Measurements from ENCODE around the gene CELA3A. TPM values are rescaled to one million over a fixed set of nuclear protein-coding genes. Genes with fewer than 3 reads are reported as not detected.
"Not testable (repeated sequence)": the region's sequence is repeated elsewhere in the genome, so short reads cannot be mapped to it uniquely, and the experiment has no call there.

CELA3A gene
- polyA plus RNA-seq, 2 donors: 0.47 to 2.6 TPM

DNA sequence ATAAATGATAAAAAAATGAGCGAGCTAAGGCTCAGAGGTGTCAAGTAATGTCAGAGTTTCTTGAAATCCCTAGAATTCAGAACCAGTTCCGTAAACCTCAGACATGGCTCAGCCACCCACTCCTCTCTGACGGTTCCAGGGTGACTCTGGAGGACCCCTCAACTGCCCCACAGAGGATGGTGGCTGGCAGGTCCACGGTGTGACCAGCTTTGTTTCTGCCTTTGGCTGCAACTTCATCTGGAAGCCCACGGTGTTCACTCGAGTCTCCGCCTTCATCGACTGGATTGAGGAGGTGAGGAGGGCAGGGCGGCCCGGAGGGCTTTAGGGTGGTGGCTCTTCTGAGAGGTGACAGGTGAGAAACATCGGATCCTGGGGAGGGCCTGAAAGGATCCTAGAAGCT, 8.1 kb downstream of the CELA3A start:
- H3K4me3 ChIP-seq (ENCODE audit: low read depth in 1 of 2, low read length in 2 of 2); H3K27me3 ChIP-seq (ENCODE audit: control insufficient read depth in 1 of 2, insufficient read depth in 2 of 2, low read length in 2 of 2); H3K4me1 ChIP-seq (ENCODE audit: control insufficient read depth in 2 of 2, insufficient read depth in 2 of 2, low read length in 1 of 2); H3K36me3 ChIP-seq (ENCODE audit: control insufficient read depth in 2 of 2, insufficient read depth in 2 of 2, low read length in 1 of 2); H3K27ac ChIP-seq (ENCODE audit: low read depth in 2 of 2, low read length in 1 of 2); H3K9me3 ChIP-seq (ENCODE audit: control insufficient read depth in 2 of 2, insufficient read depth in 1 of 2, low read depth in 1 of 2, low read length in 1 of 2): not testable (repeated sequence)
- 69 to 77% methylated on average over 10 of the region's 11 CpGs for WGBS, 2 donors

DNA sequence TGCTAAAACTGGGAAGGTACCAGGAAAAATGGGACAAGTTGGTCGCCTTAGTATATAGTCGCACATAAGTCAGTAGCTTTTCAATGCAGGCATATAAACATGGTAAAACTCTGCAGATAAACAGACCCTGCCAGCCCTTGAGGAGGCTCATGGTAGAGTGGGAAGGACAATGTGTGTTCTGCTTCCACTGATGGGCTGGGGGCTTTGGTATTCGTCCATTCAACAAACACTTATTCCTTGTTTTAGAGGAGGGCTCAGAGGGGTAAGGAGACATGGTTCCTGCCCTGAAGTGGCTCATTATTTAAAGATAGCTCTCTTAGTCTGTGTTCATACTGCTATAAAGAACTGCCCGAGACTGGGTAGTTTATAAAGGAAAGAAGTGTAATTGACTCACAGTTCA, 11.3 kb downstream of the CELA3A start:
- not testable (repeated sequence) for H3K4me3 ChIP-seq (ENCODE audit: low read depth in 1 of 2, low read length in 2 of 2); H3K27ac ChIP-seq (ENCODE audit: low read depth in 2 of 2, low read length in 1 of 2); H3K9me3 ChIP-seq (ENCODE audit: control insufficient read depth in 2 of 2, insufficient read depth in 1 of 2, low read depth in 1 of 2, low read length in 1 of 2); H3K4me1 ChIP-seq (ENCODE audit: control insufficient read depth in 2 of 2, insufficient read depth in 2 of 2, low read length in 1 of 2); H3K36me3 ChIP-seq (ENCODE audit: control insufficient read depth in 2 of 2, insufficient read depth in 2 of 2, low read length in 1 of 2); H3K27me3 ChIP-seq (ENCODE audit: control insufficient read depth in 1 of 2, insufficient read depth in 2 of 2, low read length in 2 of 2)
- WGBS, 2 donors: 62 to 74% methylated on average over 4 of the region's 4 CpGs

DNA sequence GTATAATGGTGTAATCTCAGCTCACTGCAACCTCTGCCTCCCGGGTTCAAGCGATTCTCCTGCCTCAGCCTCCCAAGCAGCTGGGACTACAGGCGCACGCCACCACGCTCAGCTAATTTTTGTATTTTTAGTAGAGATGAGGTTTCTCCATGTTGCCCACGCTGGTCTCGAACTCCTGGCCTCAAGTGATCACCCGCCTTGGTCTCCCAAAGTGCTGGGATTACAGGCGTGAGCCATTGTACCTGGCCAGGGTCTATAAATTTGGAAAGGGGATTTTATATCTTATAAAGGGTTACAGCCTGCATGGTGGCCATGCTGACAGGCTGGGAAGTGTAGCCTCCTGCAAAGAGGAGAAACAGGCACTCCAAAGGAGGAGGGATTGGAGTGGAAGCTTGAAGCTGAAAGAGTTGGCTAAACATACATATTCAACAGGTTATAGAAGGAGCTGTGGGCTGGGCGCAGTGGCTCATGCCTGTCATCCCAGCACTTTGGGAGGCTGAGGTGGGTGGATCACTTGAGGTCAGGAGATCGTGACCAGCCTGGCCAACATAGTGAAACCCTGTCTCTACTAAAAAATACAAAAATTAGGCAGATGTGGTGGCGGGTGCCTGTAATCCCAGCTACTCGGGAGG, 13.2 kb downstream of the CELA3A start:
- H3K27me3 ChIP-seq (ENCODE audit: control insufficient read depth in 1 of 2, insufficient read depth in 2 of 2, low read length in 2 of 2); H3K9me3 ChIP-seq (ENCODE audit: control insufficient read depth in 2 of 2, insufficient read depth in 1 of 2, low read depth in 1 of 2, low read length in 1 of 2); H3K4me1 ChIP-seq (ENCODE audit: control insufficient read depth in 2 of 2, insufficient read depth in 2 of 2, low read length in 1 of 2); H3K27ac ChIP-seq (ENCODE audit: low read depth in 2 of 2, low read length in 1 of 2); H3K36me3 ChIP-seq (ENCODE audit: control insufficient read depth in 2 of 2, insufficient read depth in 2 of 2, low read length in 1 of 2); H3K4me3 ChIP-seq (ENCODE audit: low read depth in 1 of 2, low read length in 2 of 2): not testable (repeated sequence)
- 87 to 92% methylated on average over 13 of the region's 13 CpGs for WGBS, 2 donors

DNA sequence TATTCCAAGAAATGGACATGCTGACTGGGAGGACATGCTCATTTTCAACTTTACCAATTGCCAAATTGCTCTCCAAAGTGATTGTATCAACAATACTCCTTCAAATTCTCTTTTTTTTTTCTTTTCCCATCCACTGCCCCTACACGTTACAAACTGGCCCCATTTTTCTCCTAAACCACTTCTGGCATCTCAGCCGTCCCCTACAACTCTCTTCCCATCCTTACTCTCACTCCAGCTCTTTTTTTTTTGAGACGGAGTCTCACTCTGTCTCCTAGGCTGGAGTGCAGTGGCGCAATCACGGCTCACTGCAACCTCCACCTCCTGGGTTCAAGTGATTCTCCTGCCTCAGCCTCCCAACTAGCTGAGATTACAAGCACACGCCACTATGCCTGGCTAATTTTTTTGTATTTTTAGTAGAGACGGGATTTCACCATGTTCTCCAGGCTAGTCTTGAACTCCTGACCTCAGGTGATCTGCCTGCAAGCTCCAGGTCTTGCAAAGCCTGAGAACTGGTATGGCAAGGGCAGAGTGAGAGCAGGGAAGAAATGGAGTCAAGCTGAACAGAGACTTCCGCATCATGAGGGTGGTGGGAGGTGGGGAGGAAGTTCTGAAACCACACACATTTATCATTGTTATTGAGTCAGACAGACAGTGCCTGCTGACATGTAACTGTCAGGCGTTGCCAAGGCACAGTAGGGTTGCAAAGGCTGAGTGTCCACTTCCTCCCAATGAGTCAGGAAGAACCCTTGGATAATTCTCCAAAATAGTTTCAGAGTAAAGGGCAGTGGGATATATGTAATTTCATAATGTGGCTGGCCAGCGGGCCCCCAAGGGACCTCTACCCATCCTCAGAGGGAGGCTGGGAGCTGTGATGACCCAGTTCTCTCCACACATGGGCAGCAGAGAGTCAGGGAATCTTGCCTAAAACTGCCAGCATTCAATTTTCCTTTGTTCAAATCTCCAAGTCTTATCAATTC, 17.4 kb downstream of the CELA3A start:
- Histone ChIP-seq H3K4me1 (ENCODE audit: control insufficient read depth in 2 of 2, insufficient read depth in 2 of 2, low read length in 1 of 2) (no peaks in the 10 kb centered on the region), H3K27me3 (ENCODE audit: control insufficient read depth in 1 of 2, insufficient read depth in 2 of 2, low read length in 2 of 2) (no peaks in the 10 kb centered on the region), H3K27ac (ENCODE audit: low read depth in 2 of 2, low read length in 1 of 2) (peak overlapping the region in 1 of 2 donors; percentile 31), H3K4me3 (ENCODE audit: low read depth in 1 of 2, low read length in 2 of 2) (no peak overlapping the region), H3K36me3 (ENCODE audit: control insufficient read depth in 2 of 2, insufficient read depth in 2 of 2, low read length in 1 of 2) (no peaks in the 10 kb centered on the region), H3K9me3 (ENCODE audit: control insufficient read depth in 2 of 2, insufficient read depth in 1 of 2, low read depth in 1 of 2, low read length in 1 of 2) (no peaks in the 10 kb centered on the region)
- 62% methylated on average over 10 of the region's 10 CpGs for WGBS, 2 donors

DNA sequence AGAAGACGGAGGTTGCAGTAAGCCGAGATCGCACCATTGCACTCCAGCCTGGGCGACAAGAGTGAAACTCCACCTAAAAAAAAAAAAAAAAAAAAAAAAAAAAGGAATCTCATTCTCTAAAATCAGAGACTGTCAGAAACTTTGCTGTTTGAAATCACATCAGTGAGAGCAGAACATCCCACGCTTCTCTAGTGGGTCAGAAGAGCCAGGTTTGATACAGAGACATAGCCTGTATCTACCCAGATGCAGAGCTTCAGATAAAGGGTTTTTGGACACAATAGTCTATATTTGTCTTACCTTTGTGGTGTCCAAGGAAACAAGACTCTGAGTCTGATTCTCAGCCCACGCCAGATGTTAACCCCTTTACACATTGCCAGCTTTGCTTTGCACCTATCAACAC, 19.6 kb downstream of the CELA3A start:
- Histone ChIP-seq H3K27ac (ENCODE audit: low read depth in 2 of 2, low read length in 1 of 2) (no peak overlapping the region), H3K36me3 (ENCODE audit: control insufficient read depth in 2 of 2, insufficient read depth in 2 of 2, low read length in 1 of 2) (no peaks in the 10 kb centered on the region), H3K9me3 (ENCODE audit: control insufficient read depth in 2 of 2, insufficient read depth in 1 of 2, low read depth in 1 of 2, low read length in 1 of 2) (no peaks in the 10 kb centered on the region), H3K4me1 (ENCODE audit: control insufficient read depth in 2 of 2, insufficient read depth in 2 of 2, low read length in 1 of 2) (peaks cover 0 to 2% of the 10 kb centered on the region in 2 donors), H3K27me3 (ENCODE audit: control insufficient read depth in 1 of 2, insufficient read depth in 2 of 2, low read length in 2 of 2) (no peaks in the 10 kb centered on the region), H3K4me3 (ENCODE audit: low read depth in 1 of 2, low read length in 2 of 2) (no peak overlapping the region)
- 93 to 95% methylated on average over 6 of the region's 6 CpGs for WGBS, 2 donors

DNA sequence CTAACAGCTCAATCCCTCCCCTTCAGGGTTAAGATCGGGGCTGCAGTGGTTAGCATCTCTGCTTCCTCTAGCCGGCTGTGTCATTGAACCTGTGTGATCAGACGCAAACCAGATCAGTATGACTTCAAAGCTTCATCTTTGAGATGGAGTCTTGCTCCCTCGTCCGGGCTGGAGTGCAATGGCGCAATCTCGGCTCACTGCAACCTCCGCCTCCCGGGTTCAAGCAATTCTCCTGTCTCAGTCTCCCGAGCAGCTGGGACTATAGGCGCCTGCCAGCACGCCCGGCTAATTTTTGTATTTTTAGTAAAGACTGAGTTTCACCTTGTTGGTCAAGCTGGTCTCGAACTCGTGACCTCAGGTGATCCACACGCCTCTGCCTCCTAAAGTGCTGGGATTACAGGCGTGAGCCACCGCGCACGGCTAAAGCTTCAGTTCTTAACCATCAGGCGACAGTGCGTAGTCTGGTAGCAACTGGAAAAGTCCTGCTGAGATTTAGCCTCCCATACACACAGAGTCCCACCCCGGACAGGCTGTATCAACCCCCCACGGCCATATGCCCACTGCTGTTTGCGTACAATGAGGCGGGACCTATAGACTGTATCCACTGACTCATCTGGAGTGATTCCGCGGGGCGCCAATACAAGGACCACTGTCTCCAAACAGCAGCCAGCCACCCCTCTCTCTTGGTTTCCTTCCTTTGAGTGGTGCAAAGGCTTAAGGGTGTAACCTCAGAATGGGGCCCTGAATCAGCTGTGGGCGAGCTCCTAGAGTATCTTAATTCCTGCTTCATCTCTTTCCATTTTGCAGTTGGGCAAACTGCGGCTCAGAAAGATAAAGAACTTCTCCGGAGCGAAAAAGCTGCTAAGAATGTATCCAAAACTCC, 23.3 kb downstream of the CELA3A start:
- H3K9me3 ChIP-seq (ENCODE audit: control insufficient read depth in 2 of 2, insufficient read depth in 1 of 2, low read depth in 1 of 2, low read length in 1 of 2): no peaks in the 10 kb centered on the region
- no peaks in the 10 kb centered on the region for H3K27me3 ChIP-seq (ENCODE audit: control insufficient read depth in 1 of 2, insufficient read depth in 2 of 2, low read length in 2 of 2)
- WGBS, 2 donors: 7 to 13% methylated on average over 33 of the region's 33 CpGs
- peak overlapping the region; percentile 85 to 92 for H3K4me3 ChIP-seq (ENCODE audit: low read depth in 1 of 2, low read length in 2 of 2)
- peak overlapping the region; percentile 96 to 99 for H3K27ac ChIP-seq (ENCODE audit: low read depth in 2 of 2, low read length in 1 of 2)
- peaks cover 0 to 2% of the 10 kb centered on the region in 2 donors for H3K4me1 ChIP-seq (ENCODE audit: control insufficient read depth in 2 of 2, insufficient read depth in 2 of 2, low read length in 1 of 2)
- H3K36me3 ChIP-seq (ENCODE audit: control insufficient read depth in 2 of 2, insufficient read depth in 2 of 2, low read length in 1 of 2): no peaks in the 10 kb centered on the region

DNA sequence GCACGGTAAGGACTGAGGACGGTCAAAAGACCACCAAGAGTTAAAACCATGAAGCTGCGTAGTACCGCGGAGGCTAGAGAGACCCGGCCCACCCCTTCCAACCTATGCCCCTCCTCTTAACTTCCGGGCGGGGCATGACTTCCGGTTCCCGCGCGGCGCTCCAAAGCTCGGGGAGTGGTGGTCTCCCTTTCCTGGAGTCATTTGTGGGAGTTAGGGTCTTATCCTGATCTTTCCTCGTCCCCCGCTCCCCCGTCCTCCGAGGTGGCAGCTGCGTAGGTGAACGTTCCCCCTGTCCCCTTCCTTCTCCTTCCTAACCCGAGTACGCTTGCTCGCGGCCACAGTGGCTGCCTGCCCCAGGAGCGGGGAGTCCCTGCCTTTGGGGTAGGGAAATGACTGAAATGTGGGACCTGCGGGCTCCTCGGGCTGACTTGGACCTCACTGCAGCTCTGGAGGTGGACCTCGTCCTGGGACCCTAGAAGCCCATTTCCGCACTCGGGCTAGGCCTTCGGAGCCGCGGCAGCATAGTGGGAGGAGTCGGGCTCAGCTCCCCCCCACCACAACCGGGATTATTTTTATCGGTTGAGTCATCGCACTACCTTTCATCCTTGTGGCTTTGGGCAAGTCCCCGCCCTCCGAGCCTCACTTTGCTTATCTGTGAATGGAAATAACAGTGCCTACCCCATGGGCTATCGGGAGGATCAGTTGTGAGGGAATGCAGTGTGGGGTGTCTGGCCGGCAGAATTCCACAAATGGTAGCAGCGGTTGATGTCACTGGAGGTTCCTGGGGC, 24.1 kb downstream of the CELA3A start:
- Histone ChIP-seq H3K9me3 (ENCODE audit: control insufficient read depth in 2 of 2, insufficient read depth in 1 of 2, low read depth in 1 of 2, low read length in 1 of 2) (no peaks in the 10 kb centered on the region), H3K27ac (ENCODE audit: low read depth in 2 of 2, low read length in 1 of 2) (peak overlapping the region; percentile 96 to 99), H3K4me3 (ENCODE audit: low read depth in 1 of 2, low read length in 2 of 2) (peak overlapping the region; percentile 85 to 92), H3K36me3 (ENCODE audit: control insufficient read depth in 2 of 2, insufficient read depth in 2 of 2, low read length in 1 of 2) (peaks cover 0 to 2% of the 10 kb centered on the region in 2 donors), H3K27me3 (ENCODE audit: control insufficient read depth in 1 of 2, insufficient read depth in 2 of 2, low read length in 2 of 2) (no peaks in the 10 kb centered on the region), H3K4me1 (ENCODE audit: control insufficient read depth in 2 of 2, insufficient read depth in 2 of 2, low read length in 1 of 2) (peaks cover 0 to 2% of the 10 kb centered on the region in 2 donors)
- WGBS, 2 donors: 0 to 4% methylated on average over 39 to 42 of the region's 42 CpGs

DNA sequence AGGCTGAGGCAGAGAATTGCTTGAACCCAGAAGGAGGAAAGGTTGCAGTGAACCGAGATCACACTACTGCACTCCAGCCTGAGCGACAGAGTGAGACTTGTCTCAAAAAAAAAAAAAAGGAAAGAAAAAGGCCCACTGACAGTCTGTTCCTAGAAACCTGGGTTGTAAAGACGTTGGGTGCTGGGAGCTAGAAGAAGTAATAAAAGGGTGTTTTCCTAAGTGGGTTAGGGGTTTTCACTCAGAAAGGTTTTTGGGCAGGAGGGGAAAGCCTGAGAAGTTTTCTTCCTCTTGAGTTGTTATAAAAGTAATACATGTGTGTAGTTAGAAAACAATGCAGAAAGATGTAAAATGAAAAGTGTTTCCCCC, 25.4 kb downstream of the CELA3A start:
- Histone ChIP-seq H3K4me3 (ENCODE audit: low read depth in 1 of 2, low read length in 2 of 2) (no peak overlapping the region), H3K36me3 (ENCODE audit: control insufficient read depth in 2 of 2, insufficient read depth in 2 of 2, low read length in 1 of 2) (peaks cover 0 to 3% of the 10 kb centered on the region in 2 donors), H3K27me3 (ENCODE audit: control insufficient read depth in 1 of 2, insufficient read depth in 2 of 2, low read length in 2 of 2) (no peaks in the 10 kb centered on the region), H3K27ac (ENCODE audit: low read depth in 2 of 2, low read length in 1 of 2) (no peak overlapping the region), H3K9me3 (ENCODE audit: control insufficient read depth in 2 of 2, insufficient read depth in 1 of 2, low read depth in 1 of 2, low read length in 1 of 2) (no peaks in the 10 kb centered on the region), H3K4me1 (ENCODE audit: control insufficient read depth in 2 of 2, insufficient read depth in 2 of 2, low read length in 1 of 2) (peaks cover 0 to 2% of the 10 kb centered on the region in 2 donors)
- 77 to 80% methylated on average over 3 of the region's 3 CpGs for WGBS, 2 donors

DNA sequence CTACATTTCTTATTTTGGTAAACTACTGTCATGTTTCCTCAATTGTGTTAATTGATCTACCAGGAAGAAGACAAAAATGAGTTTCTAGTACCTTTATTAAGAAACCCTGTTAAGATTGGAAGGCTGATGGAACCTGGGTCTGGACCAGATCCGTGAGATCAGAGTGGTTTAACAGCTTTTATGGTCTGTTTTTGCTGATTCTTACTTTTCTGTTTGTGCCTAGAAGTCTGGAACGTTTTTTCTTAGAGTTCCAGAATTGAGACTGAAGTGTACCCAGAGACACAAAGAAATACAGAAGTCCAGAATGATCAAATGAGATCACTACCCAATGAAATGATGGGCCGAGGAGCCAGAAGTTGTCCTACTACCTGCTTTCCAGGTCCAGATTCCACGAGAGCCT, 28.6 kb downstream of the CELA3A start:
- Histone ChIP-seq H3K4me3 (ENCODE audit: low read depth in 1 of 2, low read length in 2 of 2) (no peak overlapping the region), H3K27ac (ENCODE audit: low read depth in 2 of 2, low read length in 1 of 2) (no peak overlapping the region), H3K4me1 (ENCODE audit: control insufficient read depth in 2 of 2, insufficient read depth in 2 of 2, low read length in 1 of 2) (no peaks in the 10 kb centered on the region), H3K27me3 (ENCODE audit: control insufficient read depth in 1 of 2, insufficient read depth in 2 of 2, low read length in 2 of 2) (no peaks in the 10 kb centered on the region), H3K36me3 (ENCODE audit: control insufficient read depth in 2 of 2, insufficient read depth in 2 of 2, low read length in 1 of 2) (peaks cover 0 to 3% of the 10 kb centered on the region in 2 donors), H3K9me3 (ENCODE audit: control insufficient read depth in 2 of 2, insufficient read depth in 1 of 2, low read depth in 1 of 2, low read length in 1 of 2) (no peaks in the 10 kb centered on the region)
- WGBS, 2 donors: 83 to 85% methylated on average over 4 of the region's 4 CpGs

All from esophagus (tissue), 2 donors.